ENCODE results near the gene RANBP3.
"Not testable (repeated sequence)": the region's sequence is repeated elsewhere in the genome, so short reads cannot be mapped to it uniquely, and the experiment has no call there.

RANBP3 gene

DNA sequence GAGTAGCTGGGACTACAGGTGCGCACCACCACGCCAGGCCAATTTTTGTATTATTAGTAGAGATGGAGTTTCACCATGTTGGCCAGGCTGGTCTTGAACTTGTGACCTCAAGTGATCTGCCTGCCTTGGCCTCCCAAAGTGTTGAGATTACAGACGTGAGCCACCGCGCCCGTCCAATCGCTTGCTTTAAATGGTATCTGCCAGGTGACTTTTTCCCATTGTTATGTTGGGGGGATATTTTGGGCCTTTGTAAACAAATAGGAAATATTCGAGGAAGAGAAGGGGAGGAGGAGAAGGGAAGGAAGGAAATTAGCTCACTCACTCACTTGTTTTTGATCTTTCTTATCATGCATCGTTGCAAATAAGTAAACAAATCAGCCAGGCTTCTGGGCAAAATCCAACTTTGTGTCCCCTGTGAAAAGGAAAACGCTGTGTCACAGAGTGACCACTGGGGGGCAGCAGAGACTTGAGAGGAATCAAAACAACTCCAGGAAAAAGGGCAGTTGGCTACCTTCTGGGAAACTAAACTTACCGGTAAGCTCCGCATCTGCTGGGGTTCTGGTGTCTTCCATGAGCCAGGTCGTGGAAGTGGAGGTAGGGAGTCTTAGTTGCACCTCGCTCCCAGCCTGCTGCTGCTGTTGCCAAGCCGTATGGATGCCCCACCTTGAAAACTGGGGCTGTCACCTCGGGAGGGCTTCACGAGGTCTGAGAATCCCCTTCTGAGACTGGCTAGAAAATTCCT, 9.3 kb upstream of the RANBP3 start:
- peak; percentile 85 for DNase-seq (ENCODE audit: low spot score)

- not testable (repeated sequence) for DNase-seq (ENCODE audit: low spot score)
Measured at GRCh38 chr19:5985837-5986236, 7.9 kb upstream of the RANBP3 start.

DNA sequence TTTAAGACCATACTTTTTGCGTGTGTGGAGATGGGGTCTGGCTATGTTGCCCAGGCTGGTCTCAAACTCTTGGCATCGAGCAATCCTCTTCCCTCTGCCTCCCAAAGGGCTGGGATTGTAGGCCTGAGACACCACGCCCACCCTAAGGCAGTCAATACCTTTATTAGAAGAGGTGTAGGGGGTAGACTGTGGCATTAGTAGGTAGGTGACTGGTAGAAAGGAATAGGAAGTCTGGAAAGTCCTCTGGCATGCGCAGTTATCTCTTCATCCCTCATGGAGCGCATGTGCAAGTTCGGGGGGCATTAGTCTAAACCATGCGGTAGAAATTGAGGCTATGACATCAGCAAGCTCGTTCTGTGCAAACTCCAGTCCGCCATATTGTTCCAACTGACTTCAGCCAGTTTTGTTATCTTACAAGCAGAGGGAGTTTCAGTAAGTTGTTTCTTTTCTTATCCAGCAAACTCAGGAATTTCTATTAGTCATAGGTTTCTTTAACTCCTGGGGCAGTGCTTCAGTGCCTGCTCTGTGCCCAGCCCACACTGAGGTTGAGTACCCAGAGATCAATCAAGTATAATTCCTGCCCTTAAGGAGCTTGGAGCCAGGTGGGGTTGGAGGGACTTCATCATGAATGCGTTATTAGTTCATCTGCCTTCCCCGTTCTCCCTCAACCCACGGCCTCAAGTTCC, 7.3 kb upstream of the RANBP3 start:
- DNase-seq (ENCODE audit: low spot score) = peak; percentile 35

- DNase-seq (ENCODE audit: low spot score) = no peak
Measured at GRCh38 chr19:5984600-5984999, 6.7 kb upstream of the RANBP3 start.

DNA sequence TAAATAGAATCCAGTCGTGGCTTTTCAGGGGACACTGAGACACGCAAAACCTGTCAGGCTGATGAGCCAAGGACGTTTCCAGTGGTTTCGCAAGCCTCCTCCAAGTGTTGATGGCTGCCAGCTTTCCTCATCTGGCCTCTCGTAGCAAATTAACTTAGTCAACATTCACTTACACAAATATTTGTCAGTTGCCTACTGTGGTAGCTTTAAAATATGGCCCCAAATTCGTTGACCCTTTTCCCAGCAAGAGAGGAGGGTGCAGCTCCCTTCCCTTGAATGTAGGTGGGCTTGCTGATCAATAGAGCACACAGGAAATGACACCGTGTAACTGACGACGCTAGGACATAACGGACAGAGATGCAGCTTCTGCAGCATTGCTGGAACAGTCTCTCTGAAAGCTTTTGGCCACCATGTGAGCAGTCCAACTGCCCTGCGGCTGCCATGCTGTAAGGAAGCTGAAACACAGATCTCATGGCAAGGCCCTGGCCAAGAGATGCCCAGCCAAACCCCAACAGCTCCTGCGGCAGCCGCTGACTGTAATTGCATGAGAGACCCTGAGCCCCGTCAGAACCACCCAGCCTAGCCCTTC, 5.5 kb upstream of the RANBP3 start:
- no peak for DNase-seq (ENCODE audit: low spot score)

DNA sequence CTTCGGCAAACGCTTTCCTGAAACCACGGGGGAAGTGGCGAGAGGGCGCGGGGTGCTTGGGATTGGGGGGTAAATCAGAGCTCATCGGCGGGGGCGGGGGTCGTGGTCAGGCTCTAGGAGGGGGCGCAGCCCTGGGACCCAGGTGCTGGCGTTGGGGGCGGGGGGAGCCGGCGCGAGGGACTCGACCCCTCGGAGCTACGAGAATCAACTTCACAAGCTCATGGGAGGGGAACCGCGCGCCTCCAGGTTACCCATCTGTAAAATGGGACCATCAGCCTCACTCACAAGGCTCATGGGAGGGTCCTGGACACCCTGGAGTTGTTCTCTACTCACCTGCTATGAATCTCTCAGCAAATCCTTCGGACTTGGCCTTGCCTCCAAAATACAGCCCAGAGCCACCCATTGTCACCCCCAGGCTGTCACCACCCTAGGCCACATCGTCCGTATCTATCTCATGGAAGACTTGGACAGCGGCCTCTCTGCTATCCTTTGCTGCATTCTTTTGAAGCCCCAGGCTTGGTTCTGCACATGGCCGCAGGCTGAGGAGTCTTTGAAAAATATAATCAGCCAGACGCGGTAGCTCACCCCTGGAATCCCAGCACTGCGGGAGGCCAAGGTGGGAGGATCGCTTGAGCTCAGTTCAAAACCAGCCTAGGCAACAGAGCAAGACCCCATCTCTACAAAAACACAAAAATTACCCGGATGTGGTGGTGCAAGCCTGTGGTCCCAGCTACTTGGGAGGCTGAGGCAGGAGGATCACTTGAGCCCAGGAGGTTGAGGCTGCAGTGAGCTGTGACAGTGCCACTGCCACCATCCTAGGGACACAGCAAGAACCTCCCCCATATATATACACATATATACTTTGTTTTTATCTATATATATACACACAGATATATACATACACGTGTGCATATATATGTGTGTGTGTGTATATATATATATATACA, 939 bp upstream of the RANBP3 start:
- no peak for DNase-seq (ENCODE audit: low spot score)

- DNase-seq (ENCODE audit: low spot score) = no peak
Measured at GRCh38 chr19:5977222-5977784, 637 bp downstream of the RANBP3 start.

- no peak for DNase-seq (ENCODE audit: low spot score)
Measured at GRCh38 chr19:5976768-5977167, 1.2 kb downstream of the RANBP3 start.

DNA sequence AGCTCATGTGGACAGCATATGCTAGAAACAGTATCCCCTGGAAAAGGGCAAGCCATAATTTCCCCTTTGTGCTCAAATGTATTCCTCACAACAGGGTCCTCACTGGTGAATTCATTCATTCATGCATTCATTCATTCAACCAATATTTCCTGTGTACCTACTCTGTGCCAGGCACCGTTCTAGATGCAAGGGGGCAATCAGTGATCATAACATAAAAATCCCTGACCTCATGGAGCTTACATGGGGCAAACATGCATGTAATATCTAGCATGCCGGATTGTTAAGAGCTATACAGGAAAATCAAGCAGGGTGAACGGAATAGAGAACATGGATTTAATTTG, 2.6 kb downstream of the RANBP3 start:
- DNase-seq (ENCODE audit: low spot score) = no peak

GRCh38 chr19:5974721-5975387, 3.1 kb downstream of the RANBP3 start:
- no peak for DNase-seq (ENCODE audit: low spot score)

DNA sequence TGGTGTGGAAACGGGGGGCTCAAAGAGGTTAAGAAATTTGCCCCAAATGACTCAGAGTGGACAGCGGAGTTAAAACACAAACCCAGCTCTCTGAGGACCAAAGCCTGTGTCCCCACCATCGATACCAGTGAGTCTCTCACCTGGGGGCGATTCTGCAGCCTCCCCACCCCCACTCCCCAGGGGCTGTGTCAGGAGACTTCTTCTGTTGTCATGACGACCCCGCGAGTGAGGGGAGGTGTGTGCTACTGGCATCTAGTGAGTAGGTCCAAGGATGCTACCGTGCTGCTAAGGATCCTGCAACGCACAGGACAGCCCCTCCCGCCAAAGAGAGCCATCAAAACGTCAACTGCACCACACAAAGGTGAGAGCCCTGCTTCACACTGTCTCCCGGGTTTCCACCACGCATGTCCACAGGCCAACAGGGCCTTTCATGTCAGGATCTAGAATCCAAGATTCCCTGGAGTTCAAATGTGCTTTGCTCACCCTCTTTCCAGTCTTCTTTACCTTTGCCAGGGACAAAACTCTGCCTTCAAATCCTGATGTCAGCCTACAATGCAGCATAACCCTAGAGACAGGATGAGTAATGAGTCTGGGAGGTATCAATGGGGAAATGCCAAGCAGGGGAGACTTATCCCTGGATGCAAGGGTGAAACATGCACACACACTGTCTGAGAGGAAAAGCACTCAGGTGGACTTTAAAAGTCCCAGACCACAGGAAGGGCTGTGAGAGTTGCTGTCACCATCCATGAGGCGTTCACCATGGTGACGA, 3.9 kb downstream of the RANBP3 start:
- no peak for DNase-seq (ENCODE audit: low spot score)

DNA sequence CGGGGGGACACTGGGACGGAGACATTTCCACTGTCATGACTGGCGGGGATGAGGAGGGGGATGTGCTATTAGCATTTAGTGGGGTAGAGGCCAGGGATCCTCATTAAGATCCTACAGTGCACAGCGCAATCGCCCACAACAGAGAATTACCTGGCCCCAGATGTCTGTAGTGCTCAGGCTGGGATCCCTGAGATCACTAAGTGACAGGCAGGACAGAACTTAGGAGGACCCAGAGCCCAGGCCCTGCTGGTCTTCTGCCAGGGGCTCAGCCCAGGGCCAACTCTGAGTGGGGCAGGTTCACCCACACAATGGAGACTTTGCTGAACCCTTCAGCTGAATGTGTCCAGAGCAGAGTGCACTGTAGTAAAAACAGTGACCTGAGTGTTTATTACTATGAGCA, 4.6 kb downstream of the RANBP3 start:
- no peak for DNase-seq (ENCODE audit: low spot score)

- DNase-seq (ENCODE audit: low spot score) = no peak
Measured at GRCh38 chr19:5972355-5972731, 5.6 kb downstream of the RANBP3 start.

DNA sequence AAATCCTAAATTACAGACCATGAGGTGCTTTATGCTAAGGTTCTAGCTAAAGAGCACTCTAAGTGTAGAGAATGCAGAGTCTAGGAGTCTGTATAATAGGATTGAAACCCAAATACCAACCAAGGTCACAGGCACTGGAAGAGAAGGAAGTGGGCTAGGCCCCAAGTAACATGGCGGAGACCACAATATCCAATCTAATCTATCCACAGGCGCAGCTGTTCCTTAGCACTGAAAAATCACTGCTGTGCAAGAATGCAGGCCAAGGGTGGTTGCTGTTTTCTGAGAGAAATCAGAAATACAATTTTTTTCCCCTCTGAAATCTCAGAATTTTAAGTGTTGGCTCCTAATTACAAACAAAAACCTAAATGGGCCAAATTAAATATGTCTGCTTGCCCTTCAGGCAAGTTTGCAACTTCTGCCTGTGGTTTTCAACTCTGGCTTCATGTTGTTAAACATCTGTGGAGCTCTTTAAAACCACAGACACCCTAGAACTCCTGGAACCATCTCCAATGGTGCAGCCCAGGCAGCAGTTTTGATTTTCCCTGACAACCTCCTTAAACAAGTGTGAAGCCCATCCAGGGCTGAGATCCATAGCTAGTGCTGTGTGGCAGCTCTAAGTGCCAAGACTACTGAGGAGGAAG, 6.1 kb downstream of the RANBP3 start:
- DNase-seq (ENCODE audit: low spot score) = no peak

DNA sequence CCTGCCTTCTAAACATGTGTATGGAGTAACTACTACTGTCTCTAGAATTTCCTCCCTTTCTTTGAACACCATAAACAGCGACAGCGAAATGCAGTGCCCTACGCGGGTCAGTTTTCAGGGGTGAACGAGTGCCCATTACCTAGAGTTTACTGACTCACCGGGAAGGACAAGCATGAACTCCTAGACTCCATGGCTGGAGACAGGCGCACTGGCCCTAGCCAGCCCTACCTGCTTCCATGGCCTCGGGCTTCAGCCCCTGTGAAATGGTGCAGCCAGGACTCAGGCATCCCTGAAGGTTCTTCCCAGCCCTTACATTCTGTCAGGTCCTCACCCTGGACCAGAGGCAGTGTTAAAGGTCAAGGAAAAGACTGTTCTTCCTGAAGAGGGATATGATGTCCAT, 8.5 kb downstream of the RANBP3 start:
- DNase-seq (ENCODE audit: low spot score) = no peak

DNA sequence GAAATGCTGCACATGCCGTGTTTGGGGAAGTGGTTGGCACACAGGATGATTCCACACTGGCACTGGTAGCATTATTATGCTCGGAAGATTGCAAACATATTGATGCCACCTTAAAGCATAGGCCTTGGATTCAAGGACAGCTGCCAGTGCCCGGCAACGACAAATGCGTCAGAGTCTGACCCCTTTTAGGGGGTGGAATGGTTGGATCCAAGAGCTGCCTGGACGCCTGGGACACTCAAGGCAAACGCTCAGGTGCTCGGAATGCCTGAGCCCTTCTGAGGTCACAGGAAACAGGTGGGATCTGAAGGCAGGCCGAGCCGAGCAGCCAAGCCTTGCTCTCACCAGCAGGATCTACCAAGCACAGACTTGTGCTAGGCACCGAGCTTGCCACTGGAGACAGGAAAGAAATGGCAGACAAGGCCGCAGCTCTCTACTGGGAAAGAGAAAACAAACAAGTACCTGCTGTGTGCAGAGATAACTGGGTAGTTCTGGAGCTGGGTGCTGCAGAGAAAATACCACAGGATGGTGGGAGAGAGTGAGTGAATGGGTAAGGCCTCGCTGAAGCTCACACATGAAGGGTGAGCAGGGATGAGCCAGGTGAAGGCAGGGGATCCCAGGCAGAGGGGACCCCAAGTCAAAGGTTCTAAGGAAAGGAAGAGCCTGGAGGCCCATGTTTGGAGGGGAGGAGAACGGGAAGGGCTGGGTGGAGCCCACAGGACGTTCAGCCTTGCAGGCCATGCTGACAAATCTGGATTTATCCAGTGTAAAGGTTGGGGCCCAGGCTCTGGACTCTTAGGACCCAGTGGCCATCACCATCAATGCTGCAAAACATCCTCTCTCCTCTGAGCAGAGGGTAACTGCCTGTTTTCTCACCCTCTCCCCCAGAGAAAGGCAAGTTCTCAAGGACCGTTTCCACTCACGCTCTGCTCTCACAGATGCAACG, 9.2 kb downstream of the RANBP3 start:
- DNase-seq (ENCODE audit: low spot score) = no peak

GRCh38 chr19:5967994-5968430, 9.9 kb downstream of the RANBP3 start:
- peak; percentile 75 for DNase-seq (ENCODE audit: low spot score)

DNA sequence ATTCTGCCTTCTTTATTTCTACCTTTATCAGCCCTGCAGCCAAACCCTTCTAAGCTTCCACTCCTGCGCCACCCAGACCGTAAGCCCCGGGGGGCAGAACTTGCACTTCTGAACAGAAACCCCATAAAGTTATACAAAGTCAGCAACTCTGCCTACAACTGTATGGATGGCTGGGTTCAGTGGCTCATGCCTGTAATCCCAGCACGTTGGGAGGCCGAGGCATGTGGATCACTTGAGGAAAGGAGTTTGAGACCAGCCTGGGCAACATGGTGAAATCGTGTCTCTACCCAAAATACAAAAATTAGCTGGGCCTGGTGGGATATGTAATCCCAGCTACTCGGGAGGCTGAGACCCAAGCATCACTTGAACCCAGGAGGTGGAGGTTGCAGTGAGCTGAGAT, 10.4 kb downstream of the RANBP3 start:
- DNase-seq (ENCODE audit: low spot score) = no peak

GRCh38 chr19:5966941-5967340, 11.0 kb downstream of the RANBP3 start:
- no peak for DNase-seq (ENCODE audit: low spot score)

Measured in hematopoietic multipotent progenitor cell treated with erythropoietin and hydrocortisone succinate and interleukin-3 and kit ligand, for 15 days (in vitro differentiated cells).